ENCODE results near the gene ELP4.

Gene ELP4

GRCh38 chr11:31808721-31809540 is 299.4 kb downstream of the ELP4 start:
- no peak overlapping the region for H3K4me3 ChIP-seq (ENCODE audit: low read depth in 1 of 2, low read length in 2 of 2)
- H3K9ac ChIP-seq (ENCODE audit: low read length) = no peak overlapping the region
- H3K9me3 ChIP-seq (ENCODE audit: low read length) = peaks cover 3% of the 10 kb centered on the region
- H3K27ac ChIP-seq (ENCODE audit: low read depth, low read length) = no peak overlapping the region
- H3K4me1 ChIP-seq (ENCODE audit: insufficient read depth, low read length) = peaks cover 53% of the 10 kb centered on the region
- H3K36me3 ChIP-seq (ENCODE audit: insufficient read depth, low read length) = no peaks in the 10 kb centered on the region
- H3K27me3 ChIP-seq (ENCODE audit: control insufficient read depth in 1 of 2, insufficient read depth in 2 of 2, low read length in 2 of 2) = peaks cover 91 to 100% of the 10 kb centered on the region in 2 donors

- Histone ChIP-seq H3K27ac (ENCODE audit: low read depth, low read length) (no peak overlapping the region), H3K4me1 (ENCODE audit: insufficient read depth, low read length) (peaks cover 57% of the 10 kb centered on the region), H3K9ac (ENCODE audit: low read length) (no peak overlapping the region), H3K4me3 (ENCODE audit: low read depth in 1 of 2, low read length in 2 of 2) (peak overlapping the region in 1 of 2 donors; percentile 35), H3K9me3 (ENCODE audit: low read length) (peaks cover 3% of the 10 kb centered on the region), H3K36me3 (ENCODE audit: insufficient read depth, low read length) (no peaks in the 10 kb centered on the region), H3K27me3 (ENCODE audit: control insufficient read depth in 1 of 2, insufficient read depth in 2 of 2, low read length in 2 of 2) (peaks cover 90 to 100% of the 10 kb centered on the region in 2 donors)
Observed at GRCh38 chr11:31809541-31809856, 299.9 kb downstream of the ELP4 start.

GRCh38 chr11:31809857-31810778 is 300.6 kb downstream of the ELP4 start:
- Histone ChIP-seq H3K4me1 (ENCODE audit: insufficient read depth, low read length) (peaks cover 55% of the 10 kb centered on the region), H3K27ac (ENCODE audit: low read depth, low read length) (no peak overlapping the region), H3K9ac (ENCODE audit: low read length) (no peak overlapping the region), H3K27me3 (ENCODE audit: control insufficient read depth in 1 of 2, insufficient read depth in 2 of 2, low read length in 2 of 2) (peaks cover 90 to 100% of the 10 kb centered on the region in 2 donors), H3K36me3 (ENCODE audit: insufficient read depth, low read length) (no peaks in the 10 kb centered on the region), H3K9me3 (ENCODE audit: low read length) (peaks cover 3% of the 10 kb centered on the region), H3K4me3 (ENCODE audit: low read depth in 1 of 2, low read length in 2 of 2) (peak overlapping the region; percentile 35 to 50)

- Histone ChIP-seq H3K4me3 (ENCODE audit: low read depth in 1 of 2, low read length in 2 of 2) (peak within 1 kb of the TSS; percentile 35 to 50), H3K9ac (ENCODE audit: low read length) (no peak within 1 kb of the TSS), H3K9me3 (ENCODE audit: low read length) (peaks cover 3% of the 10 kb centered on the region), H3K4me1 (ENCODE audit: insufficient read depth, low read length) (peaks cover 56% of the 10 kb centered on the region), H3K27me3 (ENCODE audit: control insufficient read depth in 1 of 2, insufficient read depth in 2 of 2, low read length in 2 of 2) (peaks cover 90 to 100% of the 10 kb centered on the region in 2 donors), H3K27ac (ENCODE audit: low read depth, low read length) (no peak within 1 kb of the TSS), H3K36me3 (ENCODE audit: insufficient read depth, low read length) (no peaks in the 10 kb centered on the region)
Observed at GRCh38 chr11:31810779-31811647, 301.4 kb downstream of the ELP4 start, which contains the start of gene PAX6. TSS of gene PAX6 (minus strand) at chr11:31811322. CDS start at chr11:31806411, 4,911 bp downstream.

- no peak overlapping the region for H3K27ac ChIP-seq (ENCODE audit: low read depth, low read length)
- H3K27me3 ChIP-seq (ENCODE audit: control insufficient read depth in 1 of 2, insufficient read depth in 2 of 2, low read length in 2 of 2) = peaks cover 89 to 100% of the 10 kb centered on the region in 2 donors
- peak overlapping the region; percentile 27 to 35 for H3K4me3 ChIP-seq (ENCODE audit: low read depth in 1 of 2, low read length in 2 of 2)
- no peak overlapping the region for H3K9ac ChIP-seq (ENCODE audit: low read length)
- H3K4me1 ChIP-seq (ENCODE audit: insufficient read depth, low read length) = peaks cover 63% of the 10 kb centered on the region
- H3K9me3 ChIP-seq (ENCODE audit: low read length) = peaks cover 3% of the 10 kb centered on the region
- no peaks in the 10 kb centered on the region for H3K36me3 ChIP-seq (ENCODE audit: insufficient read depth, low read length)
Observed at GRCh38 chr11:31812383-31813381, 303.1 kb downstream of the ELP4 start.

- no peak overlapping the region for H3K9ac ChIP-seq (ENCODE audit: low read length)
- H3K9me3 ChIP-seq (ENCODE audit: low read length) = no peaks in the 10 kb centered on the region
- no peak overlapping the region for H3K27ac ChIP-seq (ENCODE audit: low read depth, low read length)
Observed at GRCh38 chr11:31813391-31814175, 304.0 kb downstream of the ELP4 start.

GRCh38 chr11:31814176-31814868 is 304.8 kb downstream of the ELP4 start:
- Histone ChIP-seq H3K27me3 (ENCODE audit: control insufficient read depth in 1 of 2, insufficient read depth in 2 of 2, low read length in 2 of 2) (peaks cover 84 to 100% of the 10 kb centered on the region in 2 donors), H3K4me3 (ENCODE audit: low read depth in 1 of 2, low read length in 2 of 2) (no peak overlapping the region), H3K9ac (ENCODE audit: low read length) (no peak overlapping the region), H3K27ac (ENCODE audit: low read depth, low read length) (no peak overlapping the region), H3K9me3 (ENCODE audit: low read length) (no peaks in the 10 kb centered on the region), H3K36me3 (ENCODE audit: insufficient read depth, low read length) (no peaks in the 10 kb centered on the region), H3K4me1 (ENCODE audit: insufficient read depth, low read length) (peaks cover 70% of the 10 kb centered on the region)

More at GRCh38 chr11:31813391-31814175, 304.0 kb downstream of the ELP4 start:
- peaks cover 88 to 100% of the 10 kb centered on the region in 2 donors for H3K27me3 ChIP-seq (ENCODE audit: control insufficient read depth in 1 of 2, insufficient read depth in 2 of 2, low read length in 2 of 2)
- peaks cover 70% of the 10 kb centered on the region for H3K4me1 ChIP-seq (ENCODE audit: insufficient read depth, low read length)
- no peaks in the 10 kb centered on the region for H3K36me3 ChIP-seq (ENCODE audit: insufficient read depth, low read length)
- peak overlapping the region; percentile 27 to 35 for H3K4me3 ChIP-seq (ENCODE audit: low read depth in 1 of 2, low read length in 2 of 2)

GRCh38 chr11:31815711-31816467 is 306.3 kb downstream of the ELP4 start:
- H3K4me1 ChIP-seq (ENCODE audit: insufficient read depth, low read length) = peaks cover 58% of the 10 kb centered on the region
- H3K27ac ChIP-seq (ENCODE audit: low read depth, low read length) = no peak overlapping the region
- peak overlapping the region in 1 of 2 donors; percentile 14 for H3K4me3 ChIP-seq (ENCODE audit: low read depth in 1 of 2, low read length in 2 of 2)
- no peaks in the 10 kb centered on the region for H3K36me3 ChIP-seq (ENCODE audit: insufficient read depth, low read length)
- peaks cover 86 to 100% of the 10 kb centered on the region in 2 donors for H3K27me3 ChIP-seq (ENCODE audit: control insufficient read depth in 1 of 2, insufficient read depth in 2 of 2, low read length in 2 of 2)
- H3K9me3 ChIP-seq (ENCODE audit: low read length) = no peaks in the 10 kb centered on the region
- no peak overlapping the region for H3K9ac ChIP-seq (ENCODE audit: low read length)
